Lower lobe of right lung (tissue), 2 donors: ENCODE measurements around the gene RBM20. TPM values are rescaled to one million over a fixed set of nuclear protein-coding genes. Genes with fewer than 3 reads are reported as not detected.
A peak's percentile ranks its signal among the peaks of the same experiment; 100 is the strongest.

Experiments
- ATAC-seq, 2 donors: fragments of 200-7000 bp; cut with Tn5 transposase; one replicate each; pipeline ENCODE4 v1.9.1; 2020 to 2022; ENCODE audit warnings: mild to moderate bottlenecking in 2 of 2, moderate library complexity in 2 of 2
- DNase-seq: peaks from one replicate; pipeline ENCODE4 v3.0.0-alpha.2; 2020
- H3K27ac ChIP-seq: fragments of 200-600 bp; one replicate; pipeline ENCODE4 v1.8.0; 2022
- H3K27me3 ChIP-seq: fragments of 200-600 bp; one replicate; pipeline ENCODE4 v1.8.0; 2022; ENCODE audit warnings: low read depth
- H3K36me3 ChIP-seq: fragments of 200-600 bp; one replicate; pipeline ENCODE4 v1.8.0; 2022; ENCODE audit warnings: mild to moderate bottlenecking
- H3K4me1 ChIP-seq: fragments of 200-600 bp; one replicate; pipeline ENCODE4 v1.8.0; 2022
- H3K4me3 ChIP-seq: fragments of 200-600 bp; one replicate; pipeline ENCODE4 v1.8.0; 2022; ENCODE audit warnings: mild to moderate bottlenecking
- H3K9me3 ChIP-seq: fragments of 200-600 bp; one replicate; pipeline ENCODE4 v1.8.0; 2022
- CTCF ChIP-seq: fragments of 200-600 bp; IDR thresholded peaks from one replicate; pipeline ENCODE4 v1.8.0; 2022; ENCODE audit warnings: antibody characterized with exemption, mild to moderate bottlenecking
- intact Hi-C: fragments of 100-400 bp; cut with DNase I; formaldehyde crosslinking; loops from one replicate; pipeline ENCODE4 v1.11.0; 2022
- total RNA-seq: library from RNA; stranded (reverse); fragmentation: NEBNext Ultra II Directional; extraction: Animal tissue kit (Norgen Biotek cat#: 25700); gene quantifications from one replicate; pipeline ENCODE4 v1.2.1, GENCODE V29; 2021
- donor health status: DM: no; HTN: yes; CAD: no; lungs with severe emphysema.

The RBM20 gene
- total RNA-seq, 1 donor from 2014 or later, result 1.0 TPM

GRCh38 chr10:110629680-110630191 is 14.4 kb upstream of the RBM20 start:
- intact Hi-C loops, result no loop called here
- H3K4me1 ChIP-seq, result no peaks in the 10 kb centered on the region
- no peaks in the 10 kb centered on the region for H3K9me3 ChIP-seq
- peak; percentile 62 to 71 for ATAC-seq
- TF ChIP-seq CTCF, result no peak
- no peak for DNase-seq
- no peaks in the 10 kb centered on the region for H3K27me3 ChIP-seq
- no peak overlapping the region for H3K4me3 ChIP-seq
- no peaks in the 10 kb centered on the region for H3K36me3 ChIP-seq
- H3K27ac ChIP-seq, result no peak overlapping the region

- Histone ChIP-seq H3K36me3 (no peaks in the 10 kb centered on the region), H3K4me1 (no peaks in the 10 kb centered on the region), H3K4me3 (no peak overlapping the region), H3K27ac (no peak overlapping the region), H3K9me3 (no peaks in the 10 kb centered on the region), H3K27me3 (peaks cover 8% of the 10 kb centered on the region)
- intact Hi-C loops, result no loop called here
- ATAC-seq (no peak), DNase-seq (no peak)
- no peak for TF ChIP-seq CTCF
Measured at GRCh38 chr10:110631934-110632333, 12.2 kb upstream of the RBM20 start.

- H3K4me3 ChIP-seq, result no peak overlapping the region
- DNase-seq, result no peak
- peaks cover 8% of the 10 kb centered on the region for H3K27me3 ChIP-seq
- intact Hi-C loops, result no loop called here
- no peak for TF ChIP-seq CTCF
- no peaks in the 10 kb centered on the region for H3K4me1 ChIP-seq
- no peaks in the 10 kb centered on the region for H3K9me3 ChIP-seq
- no peak overlapping the region for H3K27ac ChIP-seq
- H3K36me3 ChIP-seq, result no peaks in the 10 kb centered on the region
- no peak for ATAC-seq
Measured at GRCh38 chr10:110632591-110633215, 11.4 kb upstream of the RBM20 start.

- intact Hi-C loops, result no loop called here
- no peak for TF ChIP-seq CTCF
- Histone ChIP-seq H3K36me3 (no peaks in the 10 kb centered on the region), H3K4me1 (no peaks in the 10 kb centered on the region), H3K4me3 (no peak overlapping the region), H3K27ac (no peak overlapping the region), H3K27me3 (peaks cover 12% of the 10 kb centered on the region), H3K9me3 (no peaks in the 10 kb centered on the region)
- DNase-seq (no peak), ATAC-seq (no peak)
Measured at GRCh38 chr10:110634527-110635209, 9.5 kb upstream of the RBM20 start.

GRCh38 chr10:110636572-110636931 is 7.6 kb upstream of the RBM20 start:
- DNase-seq, result no peak
- Histone ChIP-seq H3K4me1 (no peaks in the 10 kb centered on the region), H3K27me3 (peaks cover 20% of the 10 kb centered on the region), H3K4me3 (no peak overlapping the region), H3K36me3 (no peaks in the 10 kb centered on the region), H3K9me3 (no peaks in the 10 kb centered on the region), H3K27ac (no peak overlapping the region)
- TF ChIP-seq CTCF, result no peak
- intact Hi-C loops, result no loop called here
- ATAC-seq, result no peak
